Measurements from ENCODE around the gene PTBP1. TPM values are rescaled to one million over a fixed set of nuclear protein-coding genes. Genes with fewer than 3 reads are reported as not detected.

PTBP1 gene
- polyA plus RNA-seq, 1 donor from 2014 or later, result 27.3 TPM

DNA sequence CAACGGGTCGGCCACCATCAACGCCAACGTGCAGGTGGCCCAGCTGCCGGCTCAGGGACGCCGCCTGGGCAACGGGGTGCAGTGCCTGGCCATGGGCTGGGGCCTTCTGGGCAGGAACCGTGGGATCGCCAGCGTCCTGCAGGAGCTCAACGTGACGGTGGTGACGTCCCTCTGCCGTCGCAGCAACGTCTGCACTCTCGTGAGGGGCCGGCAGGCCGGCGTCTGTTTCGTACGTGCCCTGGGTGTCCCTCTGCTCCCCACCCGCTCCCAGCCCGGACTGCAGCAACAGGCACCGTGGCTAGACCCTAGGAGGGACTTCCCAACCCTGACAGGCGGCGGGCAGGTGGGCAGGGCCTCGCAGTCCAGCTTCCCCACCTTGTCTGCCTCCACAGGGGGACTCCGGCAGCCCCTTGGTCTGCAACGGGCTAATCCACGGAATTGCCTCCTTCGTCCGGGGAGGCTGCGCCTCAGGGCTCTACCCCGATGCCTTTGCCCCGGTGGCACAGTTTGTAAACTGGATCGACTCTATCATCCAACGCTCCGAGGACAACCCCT is 58.4 kb downstream of the PTBP1 start:
- Histone ChIP-seq H2AFZ (ENCODE audit: low read depth, low read length) (no peak overlapping the region), H3K9ac (ENCODE audit: low read length) (no peak overlapping the region), H3K27me3 (ENCODE audit: insufficient read depth, low read depth, low read length) (peaks cover 25% of the 10 kb centered on the region), H3K9me3 (ENCODE audit: low read length) (no peaks in the 10 kb centered on the region), H3K79me2 (replicated peaks; ENCODE audit: insufficient read depth, low read length) (no peaks in the 10 kb centered on the region), H4K20me1 (ENCODE audit: insufficient read depth) (no peaks in the 10 kb centered on the region), H3K27ac (ENCODE audit: low read length) (no peak overlapping the region), H3K36me3 (ENCODE audit: insufficient read depth, low read length) (no peaks in the 10 kb centered on the region), H3K4me3 (ENCODE audit: low read length) (no peak overlapping the region), H3F3A (ENCODE audit: insufficient read depth, low read length, poor library complexity, severe bottlenecking) (no peaks in the 10 kb centered on the region), H3K9me2 (ENCODE audit: insufficient read depth, low read length) (no peaks in the 10 kb centered on the region), H3K4me2 (ENCODE audit: low read length) (no peak overlapping the region)
- TF ChIP-seq EZH2 (IDR thresholded peaks at IDR 0.05; ENCODE audit: borderline replicate concordance, insufficient read depth, low read length, poor library complexity, severe bottlenecking), result no peak
- TF ChIP-seq, protein P1, sequence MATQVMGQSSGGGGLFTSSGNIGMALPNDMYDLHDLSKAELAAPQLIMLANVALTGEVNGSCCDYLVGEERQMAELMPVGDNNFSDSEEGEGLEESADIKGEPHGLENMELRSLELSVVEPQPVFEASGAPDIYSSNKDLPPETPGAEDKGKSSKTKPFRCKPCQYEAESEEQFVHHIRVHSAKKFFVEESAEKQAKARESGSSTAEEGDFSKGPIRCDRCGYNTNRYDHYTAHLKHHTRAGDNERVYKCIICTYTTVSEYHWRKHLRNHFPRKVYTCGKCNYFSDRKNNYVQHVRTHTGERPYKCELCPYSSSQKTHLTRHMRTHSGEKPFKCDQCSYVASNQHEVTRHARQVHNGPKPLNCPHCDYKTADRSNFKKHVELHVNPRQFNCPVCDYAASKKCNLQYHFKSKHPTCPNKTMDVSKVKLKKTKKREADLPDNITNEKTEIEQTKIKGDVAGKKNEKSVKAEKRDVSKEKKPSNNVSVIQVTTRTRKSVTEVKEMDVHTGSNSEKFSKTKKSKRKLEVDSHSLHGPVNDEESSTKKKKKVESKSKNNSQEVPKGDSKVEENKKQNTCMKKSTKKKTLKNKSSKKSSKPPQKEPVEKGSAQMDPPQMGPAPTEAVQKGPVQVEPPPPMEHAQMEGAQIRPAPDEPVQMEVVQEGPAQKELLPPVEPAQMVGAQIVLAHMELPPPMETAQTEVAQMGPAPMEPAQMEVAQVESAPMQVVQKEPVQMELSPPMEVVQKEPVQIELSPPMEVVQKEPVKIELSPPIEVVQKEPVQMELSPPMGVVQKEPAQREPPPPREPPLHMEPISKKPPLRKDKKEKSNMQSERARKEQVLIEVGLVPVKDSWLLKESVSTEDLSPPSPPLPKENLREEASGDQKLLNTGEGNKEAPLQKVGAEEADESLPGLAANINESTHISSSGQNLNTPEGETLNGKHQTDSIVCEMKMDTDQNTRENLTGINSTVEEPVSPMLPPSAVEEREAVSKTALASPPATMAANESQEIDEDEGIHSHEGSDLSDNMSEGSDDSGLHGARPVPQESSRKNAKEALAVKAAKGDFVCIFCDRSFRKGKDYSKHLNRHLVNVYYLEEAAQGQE (IDR thresholded peaks at IDR 0.05; ENCODE audit: borderline replicate concordance), result no peak
- TF ChIP-seq, protein P2, sequence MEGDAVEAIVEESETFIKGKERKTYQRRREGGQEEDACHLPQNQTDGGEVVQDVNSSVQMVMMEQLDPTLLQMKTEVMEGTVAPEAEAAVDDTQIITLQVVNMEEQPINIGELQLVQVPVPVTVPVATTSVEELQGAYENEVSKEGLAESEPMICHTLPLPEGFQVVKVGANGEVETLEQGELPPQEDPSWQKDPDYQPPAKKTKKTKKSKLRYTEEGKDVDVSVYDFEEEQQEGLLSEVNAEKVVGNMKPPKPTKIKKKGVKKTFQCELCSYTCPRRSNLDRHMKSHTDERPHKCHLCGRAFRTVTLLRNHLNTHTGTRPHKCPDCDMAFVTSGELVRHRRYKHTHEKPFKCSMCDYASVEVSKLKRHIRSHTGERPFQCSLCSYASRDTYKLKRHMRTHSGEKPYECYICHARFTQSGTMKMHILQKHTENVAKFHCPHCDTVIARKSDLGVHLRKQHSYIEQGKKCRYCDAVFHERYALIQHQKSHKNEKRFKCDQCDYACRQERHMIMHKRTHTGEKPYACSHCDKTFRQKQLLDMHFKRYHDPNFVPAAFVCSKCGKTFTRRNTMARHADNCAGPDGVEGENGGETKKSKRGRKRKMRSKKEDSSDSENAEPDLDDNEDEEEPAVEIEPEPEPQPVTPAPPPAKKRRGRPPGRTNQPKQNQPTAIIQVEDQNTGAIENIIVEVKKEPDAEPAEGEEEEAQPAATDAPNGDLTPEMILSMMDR (IDR thresholded peaks at IDR 0.05; ENCODE audit: poor library complexity, severe bottlenecking), result no peak
- TF ChIP-seq POLR2AphosphoS5 (IDR thresholded peaks at IDR 0.05), result no peak
- TF ChIP-seq TAF1 (IDR thresholded peaks at IDR 0.05; ENCODE audit: low read depth), result no peak
- no peak for TF ChIP-seq MXI1 (conservative IDR thresholded peaks at IDR 0.05; ENCODE audit: poor library complexity, severe bottlenecking)
- TF ChIP-seq EP300 (conservative IDR thresholded peaks at IDR 0.05; ENCODE audit: poor library complexity, severe bottlenecking), result no peak
- no peak for TF ChIP-seq RAD21 (conservative IDR thresholded peaks at IDR 0.05)
- no peak for TF ChIP-seq SMC3 (conservative IDR thresholded peaks at IDR 0.05; ENCODE audit: poor library complexity)

DNA sequence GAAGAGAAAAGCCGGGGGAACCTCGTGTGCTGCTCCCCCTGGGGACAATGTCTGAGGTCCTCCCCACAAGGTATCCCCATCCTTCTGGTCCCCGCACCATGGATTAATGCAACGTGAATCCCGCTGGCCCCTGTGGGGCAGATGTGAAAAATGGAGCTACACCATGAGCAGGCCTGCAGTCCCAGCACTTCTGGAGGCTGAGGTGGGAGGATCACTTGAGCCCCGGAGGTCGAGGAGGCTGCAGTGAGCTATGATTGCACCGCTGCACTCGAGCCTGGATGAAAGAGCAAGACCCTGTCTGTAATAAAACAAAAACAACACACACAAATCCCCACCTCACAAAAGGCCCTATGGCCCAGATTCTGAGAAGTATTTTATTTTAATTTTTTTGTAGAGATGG is 61.0 kb downstream of the PTBP1 start:
- no peak overlapping the region for H3K4me3 ChIP-seq (ENCODE audit: low read length)
- no peaks in the 10 kb centered on the region for H4K20me1 ChIP-seq (ENCODE audit: insufficient read depth)
- H2AFZ ChIP-seq (ENCODE audit: low read depth, low read length), result no peak overlapping the region
- H3K27me3 ChIP-seq (ENCODE audit: insufficient read depth, low read depth, low read length), result peaks cover 36% of the 10 kb centered on the region
- no peaks in the 10 kb centered on the region for H3K79me2 ChIP-seq (replicated peaks; ENCODE audit: insufficient read depth, low read length)
- TF ChIP-seq EP300 (conservative IDR thresholded peaks at IDR 0.05; ENCODE audit: poor library complexity, severe bottlenecking), result no peak
- TF ChIP-seq RAD21 (conservative IDR thresholded peaks at IDR 0.05), result no peak
- TF ChIP-seq SMC3 (conservative IDR thresholded peaks at IDR 0.05; ENCODE audit: poor library complexity), result no peak
- no peak for TF ChIP-seq POLR2AphosphoS5 (IDR thresholded peaks at IDR 0.05)
- TF ChIP-seq, protein P2 (IDR thresholded peaks at IDR 0.05; ENCODE audit: poor library complexity, severe bottlenecking), result no peak
- TF ChIP-seq MXI1 (conservative IDR thresholded peaks at IDR 0.05; ENCODE audit: poor library complexity, severe bottlenecking), result no peak
- TF ChIP-seq EZH2 (IDR thresholded peaks at IDR 0.05; ENCODE audit: borderline replicate concordance, insufficient read depth, low read length, poor library complexity, severe bottlenecking), result no peak
- no peak for TF ChIP-seq TAF1 (IDR thresholded peaks at IDR 0.05; ENCODE audit: low read depth)
- TF ChIP-seq, protein P1 (IDR thresholded peaks at IDR 0.05; ENCODE audit: borderline replicate concordance), result no peak
- no peaks in the 10 kb centered on the region for H3K9me2 ChIP-seq (ENCODE audit: insufficient read depth, low read length)
- no peaks in the 10 kb centered on the region for H3K9me3 ChIP-seq (ENCODE audit: low read length)
- H3K4me2 ChIP-seq (ENCODE audit: low read length), result no peak overlapping the region
- no peaks in the 10 kb centered on the region for H3F3A ChIP-seq (ENCODE audit: insufficient read depth, low read length, poor library complexity, severe bottlenecking)
- H3K36me3 ChIP-seq (ENCODE audit: insufficient read depth, low read length), result no peaks in the 10 kb centered on the region
- no peak overlapping the region for H3K9ac ChIP-seq (ENCODE audit: low read length)
- no peak overlapping the region for H3K27ac ChIP-seq (ENCODE audit: low read length)
